HEK293 (cell line): ENCODE measurements around the gene TMEM205.

ENCODE experiments used
- BCL11A ChIP-seq: fragments of 450-650 bp; formaldehyde crosslinking; IDR thresholded peaks from 2 replicates; pipeline ENCODE4 v1.5.1; 2016; ENCODE audit warnings: low read depth, missing biosample characterization, missing genetic modification characterization
- GLIS2 ChIP-seq: fragments of 450-650 bp; formaldehyde crosslinking; IDR thresholded peaks from 2 replicates; pipeline ENCODE4 v1.5.1; 2016; ENCODE audit warnings: missing biosample characterization, missing genetic modification characterization
- HIC1 ChIP-seq: fragments of 450-650 bp; formaldehyde crosslinking; IDR thresholded peaks from 2 replicates; pipeline ENCODE4 v1.5.1; 2016; ENCODE audit warnings: missing biosample characterization, missing genetic modification characterization
- KLF16 ChIP-seq: fragments of 450-650 bp; formaldehyde crosslinking; IDR thresholded peaks from 2 replicates; pipeline ENCODE4 v1.5.1; 2017; ENCODE audit warnings: missing biosample characterization, missing genetic modification characterization
- KLF17 ChIP-seq: fragments of 450-650 bp; formaldehyde crosslinking; IDR thresholded peaks from 2 replicates; pipeline ENCODE4 v1.5.1; 2016; ENCODE audit warnings: missing biosample characterization, missing genetic modification characterization
- KLF8 ChIP-seq: fragments of 450-650 bp; formaldehyde crosslinking; IDR thresholded peaks from 2 replicates; pipeline ENCODE4 v1.5.1; 2016; ENCODE audit warnings: missing biosample characterization, missing genetic modification characterization
- PRDM10 ChIP-seq: fragments of 450-650 bp; formaldehyde crosslinking; IDR thresholded peaks from 2 replicates; pipeline ENCODE4 v1.5.1; 2016; ENCODE audit warnings: missing biosample characterization, missing genetic modification characterization
- SALL2 ChIP-seq: fragments of 450-650 bp; formaldehyde crosslinking; IDR thresholded peaks from 2 replicates; pipeline ENCODE4 v1.5.0; 2017; ENCODE audit warnings: missing biosample characterization, mild to moderate bottlenecking, missing genetic modification characterization, borderline replicate concordance
- SCRT2 ChIP-seq: fragments of 450-650 bp; formaldehyde crosslinking; IDR thresholded peaks from 2 replicates; pipeline ENCODE4 v1.5.1; 2016; ENCODE audit warnings: missing biosample characterization, missing genetic modification characterization
- WT1 ChIP-seq: fragments of 450-650 bp; formaldehyde crosslinking; IDR thresholded peaks from 2 replicates; pipeline ENCODE4 v1.5.1; 2016; ENCODE audit warnings: missing biosample characterization, missing genetic modification characterization
- ZBTB1 ChIP-seq: fragments of 450-650 bp; formaldehyde crosslinking; IDR thresholded peaks from 2 replicates; pipeline ENCODE4 v1.5.1; 2016; ENCODE audit warnings: missing biosample characterization, missing genetic modification characterization
- ZBTB11 ChIP-seq: fragments of 450-650 bp; formaldehyde crosslinking; conservative IDR thresholded peaks from 2 replicates; pipeline ENCODE4 v1.5.1; 2016; ENCODE audit warnings: low read depth, missing biosample characterization, missing genetic modification characterization
- ZBTB6 ChIP-seq: fragments of 450-650 bp; formaldehyde crosslinking; IDR thresholded peaks from 2 replicates; pipeline ENCODE4 v1.5.1; 2017; ENCODE audit warnings: missing biosample characterization, missing genetic modification characterization
- ZBTB8A ChIP-seq: fragments of 450-650 bp; formaldehyde crosslinking; IDR thresholded peaks from 2 replicates; pipeline ENCODE4 v1.5.1; 2016; ENCODE audit warnings: missing biosample characterization, missing genetic modification characterization
- ZNF148 ChIP-seq: fragments of 450-650 bp; formaldehyde crosslinking; IDR thresholded peaks from 2 replicates; pipeline ENCODE4 v1.5.0; 2017; ENCODE audit warnings: missing biosample characterization, missing genetic modification characterization, borderline replicate concordance
- ZNF24 ChIP-seq: fragments of 450-650 bp; formaldehyde crosslinking; IDR thresholded peaks from 2 replicates; pipeline ENCODE4 v1.5.1; 2016; ENCODE audit warnings: missing biosample characterization, missing genetic modification characterization
- ZNF335 ChIP-seq: fragments of 450-650 bp; formaldehyde crosslinking; conservative IDR thresholded peaks from 2 replicates; pipeline ENCODE4 v1.5.1; 2016; ENCODE audit warnings: missing biosample characterization, missing genetic modification characterization
- ZNF404 ChIP-seq: fragments of 450-650 bp; formaldehyde crosslinking; IDR thresholded peaks from 2 replicates; pipeline ENCODE4 v1.5.1; 2017; ENCODE audit warnings: missing biosample characterization, missing genetic modification characterization
- ZNF501 ChIP-seq: fragments of 450-650 bp; formaldehyde crosslinking; IDR thresholded peaks from 2 replicates; pipeline ENCODE4 v1.5.1; 2016; ENCODE audit warnings: missing biosample characterization, missing genetic modification characterization
- ZNF561 ChIP-seq: fragments of 450-650 bp; IDR thresholded peaks from 2 replicates; pipeline ENCODE4 v1.5.1; 2018; ENCODE audit warnings: missing biosample characterization, missing genetic modification characterization, borderline replicate concordance
- ZNF626 ChIP-seq: fragments of 450-650 bp; sonication (Bioruptor Pico); formaldehyde crosslinking; IDR thresholded peaks from 2 replicates; pipeline ENCODE4 v1.5.1; 2018; ENCODE audit warnings: missing biosample characterization, missing genetic modification characterization, inconsistent platforms
- ZNF645 ChIP-seq: fragments of 450-650 bp; formaldehyde crosslinking; IDR thresholded peaks from 2 replicates; pipeline ENCODE4; 2016; ENCODE audit warnings: missing biosample characterization, missing genetic modification characterization
- ZNF701 ChIP-seq: fragments of 450-650 bp; formaldehyde crosslinking; IDR thresholded peaks from 2 replicates; pipeline ENCODE4 v1.5.1; 2016; ENCODE audit warnings: missing biosample characterization, missing genetic modification characterization

TMEM205 gene

GRCh38 chr19:11380653-11381537, 34.8 kb upstream of the TMEM205 start (continued):
- TF ChIP-seq ZNF561 (tag by site-specific recombination): no peak
- TF ChIP-seq ZBTB1 (tag by site-specific recombination): peak; percentile 14; the same call in 1 of the 2 replicates
- no peak; the same call in 1 of the 2 replicates for TF ChIP-seq BCL11A (tag by site-specific recombination)
- TF ChIP-seq ZNF24 (tag by site-specific recombination): no peak
- TF ChIP-seq WT1 (tag by site-specific recombination): no peak
- peak; percentile 54; the same call in 1 of the 2 replicates for TF ChIP-seq ZBTB6 (tag by site-specific recombination)
- peak; percentile 66 for TF ChIP-seq ZNF335
- TF ChIP-seq ZNF148 (tag by site-specific recombination): 0 out of 2 replicates have a peak, but pooled peaks have one; percentile 58
- TF ChIP-seq ZNF645 (tag by site-specific recombination): 0 out of 2 replicates have a peak, but pooled peaks have one; percentile 51
- no peak for TF ChIP-seq KLF8 (tag by site-specific recombination)
- peak; percentile 65 for TF ChIP-seq ZBTB11 (tag by site-specific recombination)
- peak; percentile 58; the same call in 1 of the 2 replicates for TF ChIP-seq KLF17 (tag by site-specific recombination)
- TF ChIP-seq GLIS2: peak; percentile 85
- TF ChIP-seq SALL2 (tag by site-specific recombination): no peak
- TF ChIP-seq HIC1: no peak
- peak; percentile 40 for TF ChIP-seq PRDM10 (tag by site-specific recombination)
- no peak for TF ChIP-seq ZNF701 (tag by site-specific recombination)
- TF ChIP-seq ZBTB8A (tag by site-specific recombination): peak; percentile 95
- no peak; the same call in 1 of the 2 replicates for TF ChIP-seq KLF16
- TF ChIP-seq ZNF501 (tag by site-specific recombination): peak; percentile 29; the same call in 1 of the 2 replicates
- TF ChIP-seq ZNF404 (tag by site-specific recombination): no peak
- no peak; the same call in 1 of the 2 replicates for TF ChIP-seq SCRT2 (tag by site-specific recombination)
- TF ChIP-seq ZNF626 (tag by site-specific recombination): no peak
